ENCODE data around the gene SRPX2. TPM values are rescaled to one million over a fixed set of nuclear protein-coding genes. Genes with fewer than 3 reads are reported as not detected.

SRPX2 gene
- polyA plus RNA-seq, 2 donors, result 16.0 to 39.7 TPM

- no peaks in the 10 kb centered on the region for H3K27me3 ChIP-seq (ENCODE audit: control insufficient read depth in 1 of 2, insufficient read depth in 2 of 2, low read length in 2 of 2)
- WGBS, 2 donors, result 60 to 67% methylated on average over 4 of the region's 4 CpGs
- H3K9me3 ChIP-seq (ENCODE audit: control insufficient read depth in 2 of 2, insufficient read depth in 1 of 2, low read depth in 1 of 2, low read length in 1 of 2), result no peaks in the 10 kb centered on the region
- H3K4me3 ChIP-seq (ENCODE audit: low read depth in 1 of 2, low read length in 2 of 2), result no peak overlapping the region
- no peaks in the 10 kb centered on the region for H3K4me1 ChIP-seq (ENCODE audit: control insufficient read depth in 2 of 2, insufficient read depth in 2 of 2, low read length in 1 of 2)
- H3K27ac ChIP-seq (ENCODE audit: low read depth in 2 of 2, low read length in 1 of 2), result no peak overlapping the region
- no peaks in the 10 kb centered on the region for H3K36me3 ChIP-seq (ENCODE audit: control insufficient read depth in 2 of 2, insufficient read depth in 2 of 2, low read length in 1 of 2)
These were observed 21.0 kb upstream of the SRPX2 start for GRCh38 chrX:100623001-100623400.

- H3K9me3 ChIP-seq (ENCODE audit: control insufficient read depth in 2 of 2, insufficient read depth in 1 of 2, low read depth in 1 of 2, low read length in 1 of 2), result no peaks in the 10 kb centered on the region
- H3K27me3 ChIP-seq (ENCODE audit: control insufficient read depth in 1 of 2, insufficient read depth in 2 of 2, low read length in 2 of 2), result no peaks in the 10 kb centered on the region
- H3K27ac ChIP-seq (ENCODE audit: low read depth in 2 of 2, low read length in 1 of 2), result no peak overlapping the region
- no peak overlapping the region for H3K4me3 ChIP-seq (ENCODE audit: low read depth in 1 of 2, low read length in 2 of 2)
- WGBS, 2 donors, result 65 to 78% methylated on average over 5 of the region's 5 CpGs
- no peaks in the 10 kb centered on the region for H3K36me3 ChIP-seq (ENCODE audit: control insufficient read depth in 2 of 2, insufficient read depth in 2 of 2, low read length in 1 of 2)
- no peaks in the 10 kb centered on the region for H3K4me1 ChIP-seq (ENCODE audit: control insufficient read depth in 2 of 2, insufficient read depth in 2 of 2, low read length in 1 of 2)
These were observed 18.0 kb upstream of the SRPX2 start for GRCh38 chrX:100625985-100626491.

- Histone ChIP-seq H3K27me3 (ENCODE audit: control insufficient read depth in 1 of 2, insufficient read depth in 2 of 2, low read length in 2 of 2) (no peaks in the 10 kb centered on the region), H3K27ac (ENCODE audit: low read depth in 2 of 2, low read length in 1 of 2) (no peak overlapping the region), H3K9me3 (ENCODE audit: control insufficient read depth in 2 of 2, insufficient read depth in 1 of 2, low read depth in 1 of 2, low read length in 1 of 2) (no peaks in the 10 kb centered on the region), H3K36me3 (ENCODE audit: control insufficient read depth in 2 of 2, insufficient read depth in 2 of 2, low read length in 1 of 2) (no peaks in the 10 kb centered on the region), H3K4me1 (ENCODE audit: control insufficient read depth in 2 of 2, insufficient read depth in 2 of 2, low read length in 1 of 2) (no peaks in the 10 kb centered on the region), H3K4me3 (ENCODE audit: low read depth in 1 of 2, low read length in 2 of 2) (peak overlapping the region in 1 of 2 donors; percentile 56)
- WGBS, 2 donors, result 56 to 65% methylated on average over 5 of the region's 5 CpGs
These were observed 9.0 kb upstream of the SRPX2 start for GRCh38 chrX:100635040-100635439.

GRCh38 chrX:100635989-100636320 lies 8.0 kb upstream of the SRPX2 start:
- peak overlapping the region in 1 of 2 donors; percentile 47 for H3K27ac ChIP-seq (ENCODE audit: low read depth in 2 of 2, low read length in 1 of 2)
- peak overlapping the region; percentile 56 to 62 for H3K4me3 ChIP-seq (ENCODE audit: low read depth in 1 of 2, low read length in 2 of 2)
- 18 to 39% methylated on average over 8 of the region's 8 CpGs for WGBS, 2 donors
- H3K27me3 ChIP-seq (ENCODE audit: control insufficient read depth in 1 of 2, insufficient read depth in 2 of 2, low read length in 2 of 2), result no peaks in the 10 kb centered on the region
- H3K4me1 ChIP-seq (ENCODE audit: control insufficient read depth in 2 of 2, insufficient read depth in 2 of 2, low read length in 1 of 2), result no peaks in the 10 kb centered on the region
- no peaks in the 10 kb centered on the region for H3K9me3 ChIP-seq (ENCODE audit: control insufficient read depth in 2 of 2, insufficient read depth in 1 of 2, low read depth in 1 of 2, low read length in 1 of 2)
- H3K36me3 ChIP-seq (ENCODE audit: control insufficient read depth in 2 of 2, insufficient read depth in 2 of 2, low read length in 1 of 2), result no peaks in the 10 kb centered on the region

GRCh38 chrX:100636321-100636991 lies 7.5 kb upstream of the SRPX2 start, which contains the start of gene TSPAN6:
Gene TSPAN6 (minus strand): TSS chrX:100636806. CDS start chrX:100636694, 112 bp downstream.
- Histone ChIP-seq H3K4me1 (ENCODE audit: control insufficient read depth in 2 of 2, insufficient read depth in 2 of 2, low read length in 1 of 2) (no peaks in the 10 kb centered on the region), H3K36me3 (ENCODE audit: control insufficient read depth in 2 of 2, insufficient read depth in 2 of 2, low read length in 1 of 2) (no peaks in the 10 kb centered on the region), H3K27ac (ENCODE audit: low read depth in 2 of 2, low read length in 1 of 2) (peak within 1 kb of the TSS; percentile 47 to 52), H3K9me3 (ENCODE audit: control insufficient read depth in 2 of 2, insufficient read depth in 1 of 2, low read depth in 1 of 2, low read length in 1 of 2) (no peaks in the 10 kb centered on the region), H3K4me3 (ENCODE audit: low read depth in 1 of 2, low read length in 2 of 2) (peak within 1 kb of the TSS; percentile 56 to 62), H3K27me3 (ENCODE audit: control insufficient read depth in 1 of 2, insufficient read depth in 2 of 2, low read length in 2 of 2) (no peaks in the 10 kb centered on the region)
- WGBS, 2 donors, result 5 to 28% methylated on average over 51 of the region's 51 CpGs

GRCh38 chrX:100642290-100642689 lies 1.7 kb upstream of the SRPX2 start:
- Histone ChIP-seq H3K27me3 (ENCODE audit: control insufficient read depth in 1 of 2, insufficient read depth in 2 of 2, low read length in 2 of 2) (no peaks in the 10 kb centered on the region), H3K9me3 (ENCODE audit: control insufficient read depth in 2 of 2, insufficient read depth in 1 of 2, low read depth in 1 of 2, low read length in 1 of 2) (no peaks in the 10 kb centered on the region), H3K27ac (ENCODE audit: low read depth in 2 of 2, low read length in 1 of 2) (no peak overlapping the region), H3K36me3 (ENCODE audit: control insufficient read depth in 2 of 2, insufficient read depth in 2 of 2, low read length in 1 of 2) (no peaks in the 10 kb centered on the region), H3K4me3 (ENCODE audit: low read depth in 1 of 2, low read length in 2 of 2) (no peak overlapping the region), H3K4me1 (ENCODE audit: control insufficient read depth in 2 of 2, insufficient read depth in 2 of 2, low read length in 1 of 2) (no peaks in the 10 kb centered on the region)
- 42 to 45% methylated on average over 3 of the region's 3 CpGs for WGBS, 2 donors

GRCh38 chrX:100643212-100643611 lies 787 bp upstream of the SRPX2 start:
- no peak overlapping the region for H3K4me3 ChIP-seq (ENCODE audit: low read depth in 1 of 2, low read length in 2 of 2)
- peak overlapping the region; percentile 79 to 95 for H3K27ac ChIP-seq (ENCODE audit: low read depth in 2 of 2, low read length in 1 of 2)
- 53 to 82% methylated on average over 11 of the region's 11 CpGs for WGBS, 2 donors
- H3K27me3 ChIP-seq (ENCODE audit: control insufficient read depth in 1 of 2, insufficient read depth in 2 of 2, low read length in 2 of 2), result no peaks in the 10 kb centered on the region
- H3K4me1 ChIP-seq (ENCODE audit: control insufficient read depth in 2 of 2, insufficient read depth in 2 of 2, low read length in 1 of 2), result no peaks in the 10 kb centered on the region
- H3K9me3 ChIP-seq (ENCODE audit: control insufficient read depth in 2 of 2, insufficient read depth in 1 of 2, low read depth in 1 of 2, low read length in 1 of 2), result no peaks in the 10 kb centered on the region
- no peaks in the 10 kb centered on the region for H3K36me3 ChIP-seq (ENCODE audit: control insufficient read depth in 2 of 2, insufficient read depth in 2 of 2, low read length in 1 of 2)

- Histone ChIP-seq H3K27ac (ENCODE audit: low read depth in 2 of 2, low read length in 1 of 2) (peak overlapping the region in 1 of 2 donors; percentile 20), H3K4me3 (ENCODE audit: low read depth in 1 of 2, low read length in 2 of 2) (peak overlapping the region in 1 of 2 donors; percentile 16), H3K9me3 (ENCODE audit: control insufficient read depth in 2 of 2, insufficient read depth in 1 of 2, low read depth in 1 of 2, low read length in 1 of 2) (no peaks in the 10 kb centered on the region), H3K36me3 (ENCODE audit: control insufficient read depth in 2 of 2, insufficient read depth in 2 of 2, low read length in 1 of 2) (no peaks in the 10 kb centered on the region), H3K4me1 (ENCODE audit: control insufficient read depth in 2 of 2, insufficient read depth in 2 of 2, low read length in 1 of 2) (peaks cover 0 to 3% of the 10 kb centered on the region in 2 donors), H3K27me3 (ENCODE audit: control insufficient read depth in 1 of 2, insufficient read depth in 2 of 2, low read length in 2 of 2) (no peaks in the 10 kb centered on the region)
- 61 to 70% methylated on average over 4 of the region's 4 CpGs for WGBS, 2 donors
These were observed 1.1 kb downstream of the SRPX2 start for GRCh38 chrX:100645106-100645505.

- Histone ChIP-seq H3K4me3 (ENCODE audit: low read depth in 1 of 2, low read length in 2 of 2) (no peak overlapping the region), H3K9me3 (ENCODE audit: control insufficient read depth in 2 of 2, insufficient read depth in 1 of 2, low read depth in 1 of 2, low read length in 1 of 2) (no peaks in the 10 kb centered on the region), H3K36me3 (ENCODE audit: control insufficient read depth in 2 of 2, insufficient read depth in 2 of 2, low read length in 1 of 2) (no peaks in the 10 kb centered on the region), H3K27me3 (ENCODE audit: control insufficient read depth in 1 of 2, insufficient read depth in 2 of 2, low read length in 2 of 2) (no peaks in the 10 kb centered on the region), H3K4me1 (ENCODE audit: control insufficient read depth in 2 of 2, insufficient read depth in 2 of 2, low read length in 1 of 2) (peaks cover 0 to 3% of the 10 kb centered on the region in 2 donors), H3K27ac (ENCODE audit: low read depth in 2 of 2, low read length in 1 of 2) (peak overlapping the region in 1 of 2 donors; percentile 8)
- 23 to 44% methylated on average over 1 of the region's 1 CpG for WGBS, 2 donors
These were observed 3.1 kb downstream of the SRPX2 start for GRCh38 chrX:100647095-100647494.

GRCh38 chrX:100647739-100648138 lies 3.7 kb downstream of the SRPX2 start:
- Histone ChIP-seq H3K9me3 (ENCODE audit: control insufficient read depth in 2 of 2, insufficient read depth in 1 of 2, low read depth in 1 of 2, low read length in 1 of 2) (no peaks in the 10 kb centered on the region), H3K4me1 (ENCODE audit: control insufficient read depth in 2 of 2, insufficient read depth in 2 of 2, low read length in 1 of 2) (peaks cover 0 to 3% of the 10 kb centered on the region in 2 donors), H3K27ac (ENCODE audit: low read depth in 2 of 2, low read length in 1 of 2) (no peak overlapping the region), H3K27me3 (ENCODE audit: control insufficient read depth in 1 of 2, insufficient read depth in 2 of 2, low read length in 2 of 2) (no peaks in the 10 kb centered on the region), H3K36me3 (ENCODE audit: control insufficient read depth in 2 of 2, insufficient read depth in 2 of 2, low read length in 1 of 2) (no peaks in the 10 kb centered on the region), H3K4me3 (ENCODE audit: low read depth in 1 of 2, low read length in 2 of 2) (no peak overlapping the region)
- 38 to 85% methylated on average over 2 of the region's 2 CpGs for WGBS, 2 donors
